Activated naive CD8-positive, alpha-beta T cell treated with anti-CD3 and anti-CD28 coated beads for 36 hours (primary cell): Measurements from ENCODE around the gene RPL32. TPM values are rescaled to one million over a fixed set of nuclear protein-coding genes. Genes with fewer than 3 reads are reported as not detected.
A peak's percentile ranks its signal among the peaks of the same experiment; 100 is the strongest.

Experiments
- DNase-seq: peaks from one replicate; pipeline ENCODE4 v3.0.0; 2021
- H3K27ac Mint-ChIP-seq: one replicate; pipeline ENCODE4 v1.8.0; 2022; ENCODE audit warnings: mild to moderate bottlenecking, moderate library complexity, mixed read lengths
- H3K27me3 Mint-ChIP-seq: one replicate; pipeline ENCODE4 v1.8.0; 2022; ENCODE audit warnings: mild to moderate bottlenecking, mixed read lengths
- H3K36me3 Mint-ChIP-seq: one replicate; pipeline ENCODE4 v1.8.0; 2021; ENCODE audit warnings: mild to moderate bottlenecking, mixed read lengths
- H3K4me1 Mint-ChIP-seq: one replicate; pipeline ENCODE4 v1.8.0; 2021; ENCODE audit warnings: mixed read lengths
- H3K4me3 Mint-ChIP-seq: one replicate; pipeline ENCODE4 v1.8.0; 2022; ENCODE audit warnings: mild to moderate bottlenecking, moderate library complexity, mixed read lengths
- H3K9me3 Mint-ChIP-seq: one replicate; pipeline ENCODE4 v1.8.0; 2022; ENCODE audit warnings: mixed read lengths
- total RNA-seq, 2 experiments: library from RNA; stranded (reverse); gene quantifications; one replicate each; pipeline ENCODE4 v1.2.3, GENCODE V29; 2021

The RPL32 gene
- total RNA-seq, 2 experiments from 2014 or later, result 2,700 to 2,702 TPM

DNA sequence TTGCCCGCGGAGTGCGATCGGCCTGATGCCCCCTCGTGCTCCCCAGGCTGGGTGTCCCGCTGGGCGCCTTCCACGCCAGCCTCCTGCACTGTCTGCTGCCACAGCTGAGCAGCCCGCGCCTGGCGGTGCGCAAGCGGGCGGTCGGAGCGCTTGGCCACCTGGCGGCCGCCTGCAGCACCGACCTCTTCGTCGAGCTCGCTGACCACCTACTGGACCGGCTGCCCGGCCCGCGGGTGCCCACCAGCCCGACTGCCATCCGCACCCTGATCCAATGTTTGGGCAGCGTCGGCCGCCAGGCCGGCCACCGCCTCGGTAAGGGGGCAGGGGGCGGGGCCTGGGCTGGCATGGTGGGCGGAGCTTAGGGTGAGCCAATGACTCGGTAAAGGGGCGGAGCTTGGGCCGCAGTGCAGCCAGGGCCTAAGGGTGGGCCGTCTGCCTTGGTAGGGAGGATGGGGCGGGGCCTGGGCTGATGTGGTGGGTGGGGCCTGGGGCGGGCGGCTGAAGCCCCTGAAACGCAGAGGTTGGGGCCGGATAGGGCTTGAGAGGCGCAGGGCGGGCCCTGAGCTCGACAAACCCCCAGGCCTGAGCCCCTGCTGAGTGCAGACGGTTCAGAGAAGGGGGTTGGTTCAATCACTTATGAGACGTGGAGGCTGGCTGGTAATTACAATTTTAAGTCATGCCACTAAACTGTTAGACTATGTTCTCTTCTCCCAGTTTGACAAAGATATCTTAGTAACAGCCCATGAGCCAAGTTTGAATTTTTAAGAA lies 31.2 kb downstream of the RPL32 start:
- Mint-ChIP-seq H3K36me3 (no peaks in the 10 kb centered on the region), H3K27me3 (no peaks in the 10 kb centered on the region), H3K4me1 (peaks cover 5% of the 10 kb centered on the region), H3K27ac (peak overlapping the region; percentile 58), H3K4me3 (peak overlapping the region; percentile 58), H3K9me3 (no peaks in the 10 kb centered on the region)
- peak; percentile 95 for DNase-seq

DNA sequence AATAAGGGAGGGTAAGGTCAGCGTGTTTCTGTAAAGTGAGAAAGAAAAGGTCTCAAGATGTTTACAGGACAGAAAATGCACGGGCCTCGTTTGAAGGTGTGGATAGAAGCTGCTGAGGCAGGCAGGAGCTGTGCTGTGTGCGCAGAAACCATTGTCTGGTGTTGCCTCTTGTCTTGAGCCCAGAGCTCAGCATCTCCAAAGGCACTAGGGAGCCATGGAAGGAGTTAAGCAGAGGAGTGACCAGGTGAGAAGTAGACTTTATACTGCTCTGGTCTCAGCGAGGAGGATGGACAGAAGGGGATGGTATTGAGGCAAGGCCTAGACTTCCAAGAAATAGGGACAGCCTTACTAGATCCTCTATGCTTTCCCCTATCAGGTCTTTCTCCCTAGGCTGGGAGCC lies 31.9 kb downstream of the RPL32 start:
- H3K4me1 Mint-ChIP-seq, result peaks cover 5% of the 10 kb centered on the region
- no peaks in the 10 kb centered on the region for H3K27me3 Mint-ChIP-seq
- no peaks in the 10 kb centered on the region for H3K9me3 Mint-ChIP-seq
- no peaks in the 10 kb centered on the region for H3K36me3 Mint-ChIP-seq
- no peak for DNase-seq
- peak overlapping the region; percentile 22 for H3K4me3 Mint-ChIP-seq
- H3K27ac Mint-ChIP-seq, result no peak overlapping the region

DNA sequence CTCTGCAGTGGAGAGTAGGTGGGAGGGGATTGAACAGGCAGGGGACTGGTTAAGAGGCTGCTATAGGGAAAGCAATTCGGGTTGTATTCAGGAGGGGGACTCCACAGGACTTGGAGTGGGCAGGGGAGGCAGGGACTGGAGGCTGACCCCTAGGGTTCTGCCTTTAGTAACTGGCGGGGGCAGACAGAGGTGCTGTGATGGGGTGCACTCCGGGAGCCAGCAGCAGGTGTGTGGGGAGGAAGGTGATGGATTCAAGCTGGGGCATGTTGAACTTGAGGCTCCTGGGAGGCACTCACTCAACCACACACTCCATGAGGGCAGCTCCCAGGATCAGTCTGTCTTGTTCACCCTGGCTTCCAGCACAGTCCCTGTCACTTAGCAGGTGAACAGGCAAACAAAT lies 32.4 kb downstream of the RPL32 start:
- H3K27ac Mint-ChIP-seq, result no peak overlapping the region
- peaks cover 5% of the 10 kb centered on the region for H3K4me1 Mint-ChIP-seq
- peak overlapping the region; percentile 22 for H3K4me3 Mint-ChIP-seq
- H3K9me3 Mint-ChIP-seq, result no peaks in the 10 kb centered on the region
- H3K36me3 Mint-ChIP-seq, result no peaks in the 10 kb centered on the region
- no peaks in the 10 kb centered on the region for H3K27me3 Mint-ChIP-seq
- DNase-seq, result no peak

- Mint-ChIP-seq H3K4me1 (peaks cover 5% of the 10 kb centered on the region), H3K9me3 (no peaks in the 10 kb centered on the region), H3K27ac (no peak overlapping the region), H3K27me3 (no peaks in the 10 kb centered on the region), H3K36me3 (no peaks in the 10 kb centered on the region), H3K4me3 (no peak overlapping the region)
- DNase-seq, result no peak
Observed at GRCh38 chr3:12808587-12808986, 32.8 kb downstream of the RPL32 start.

DNA sequence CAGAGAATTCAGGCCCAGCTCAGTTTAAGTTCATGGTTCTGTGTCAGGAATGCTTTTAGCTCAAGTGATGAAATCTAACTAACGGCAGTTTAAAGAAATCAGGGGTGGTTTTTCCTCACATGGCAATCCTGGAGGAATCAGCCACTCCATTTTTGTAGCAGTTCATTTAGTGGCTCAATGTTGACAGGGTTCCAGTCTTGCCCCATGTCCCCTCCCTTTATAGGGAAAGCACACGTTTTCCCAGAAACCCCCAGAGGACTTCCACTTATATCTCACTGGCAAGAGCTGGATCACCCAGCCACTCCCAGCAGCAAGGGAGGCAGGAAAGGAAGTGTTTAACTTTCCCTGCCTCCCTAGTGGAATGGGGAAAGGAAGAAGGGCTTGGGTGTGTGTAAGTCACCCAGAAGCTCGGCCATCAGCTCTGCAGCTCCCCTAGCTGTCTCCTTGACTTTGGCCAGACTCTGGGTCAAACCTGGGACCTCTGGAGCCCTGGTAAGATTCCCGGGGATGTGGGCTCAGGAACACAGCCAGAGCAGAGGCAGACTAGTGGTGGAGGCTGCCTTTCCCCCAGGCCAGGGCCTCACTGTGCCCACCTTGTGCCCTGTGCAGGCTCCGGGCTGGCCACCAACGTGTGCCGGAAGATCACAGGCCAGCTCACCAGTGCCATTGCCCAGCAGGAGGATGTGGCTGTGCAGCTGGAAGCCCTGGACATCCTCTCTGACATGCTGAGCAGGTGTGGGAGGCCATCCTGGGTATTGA lies 33.6 kb downstream of the RPL32 start:
- DNase-seq, result no peak
- H3K27ac Mint-ChIP-seq, result no peak overlapping the region

DNA sequence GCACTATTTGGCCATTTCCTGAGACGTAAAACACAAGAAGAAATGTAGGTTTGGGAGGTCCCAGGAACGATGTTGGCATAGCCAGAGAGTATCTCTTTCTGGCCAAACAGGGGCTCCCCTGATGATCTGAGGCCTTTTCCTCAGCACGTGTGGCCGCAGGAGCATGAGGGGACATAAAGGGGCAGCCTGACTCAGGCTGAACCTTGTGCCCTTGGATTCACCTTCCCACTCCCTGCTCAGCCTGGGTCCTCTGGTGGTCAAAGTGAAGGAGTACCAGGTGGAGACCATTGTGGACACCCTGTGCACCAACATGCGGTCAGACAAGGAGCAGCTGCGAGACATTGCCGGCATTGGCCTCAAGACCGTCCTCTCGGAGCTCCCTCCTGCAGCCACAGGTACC lies 34.3 kb downstream of the RPL32 start:
- Mint-ChIP-seq H3K4me1 (peaks cover 5% of the 10 kb centered on the region), H3K4me3 (no peak overlapping the region), H3K36me3 (peaks cover 2% of the 10 kb centered on the region), H3K27me3 (no peaks in the 10 kb centered on the region), H3K9me3 (no peaks in the 10 kb centered on the region), H3K27ac (no peak overlapping the region)
- no peak for DNase-seq

More for the DNA sequence above, 33.6 kb downstream of the RPL32 start:
- Mint-ChIP-seq H3K36me3 (peaks cover 2% of the 10 kb centered on the region), H3K4me1 (peaks cover 5% of the 10 kb centered on the region), H3K27me3 (no peaks in the 10 kb centered on the region), H3K4me3 (no peak overlapping the region), H3K9me3 (no peaks in the 10 kb centered on the region)

DNA sequence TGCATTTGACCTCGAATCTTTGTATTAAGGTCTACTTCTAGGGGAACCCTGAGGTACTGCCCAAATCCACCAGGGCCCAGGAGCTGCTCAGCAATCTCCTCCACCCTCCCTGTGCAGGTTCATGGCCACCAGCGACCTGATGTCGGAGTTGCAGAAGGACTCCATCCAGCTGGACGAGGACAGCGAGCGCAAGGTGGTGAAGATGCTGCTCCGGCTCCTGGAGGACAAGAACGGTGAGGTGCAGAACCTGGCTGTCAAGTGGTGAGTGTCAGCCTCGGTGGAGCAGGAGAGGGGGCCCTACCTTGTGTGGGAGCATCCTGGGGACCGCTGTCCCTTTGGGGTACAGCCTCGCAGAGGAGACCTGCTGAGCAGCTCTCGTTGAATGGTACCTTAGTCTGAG lies 38.0 kb downstream of the RPL32 start:
- H3K36me3 Mint-ChIP-seq, result peaks cover 2% of the 10 kb centered on the region
- no peak for DNase-seq
- H3K9me3 Mint-ChIP-seq, result no peaks in the 10 kb centered on the region
- H3K4me1 Mint-ChIP-seq, result no peaks in the 10 kb centered on the region
- H3K27me3 Mint-ChIP-seq, result no peaks in the 10 kb centered on the region
- no peak overlapping the region for H3K27ac Mint-ChIP-seq
- H3K4me3 Mint-ChIP-seq, result no peak overlapping the region

GRCh38 chr3:12799525-12800440 lies 41.6 kb downstream of the RPL32 start:
- peaks cover 3% of the 10 kb centered on the region for H3K4me1 Mint-ChIP-seq
- H3K36me3 Mint-ChIP-seq, result peaks cover 2% of the 10 kb centered on the region
- no peak overlapping the region for H3K27ac Mint-ChIP-seq
- peaks cover 5% of the 10 kb centered on the region for H3K27me3 Mint-ChIP-seq
- no peak for DNase-seq
- H3K9me3 Mint-ChIP-seq, result no peaks in the 10 kb centered on the region
- H3K4me3 Mint-ChIP-seq, result no peak overlapping the region

DNA sequence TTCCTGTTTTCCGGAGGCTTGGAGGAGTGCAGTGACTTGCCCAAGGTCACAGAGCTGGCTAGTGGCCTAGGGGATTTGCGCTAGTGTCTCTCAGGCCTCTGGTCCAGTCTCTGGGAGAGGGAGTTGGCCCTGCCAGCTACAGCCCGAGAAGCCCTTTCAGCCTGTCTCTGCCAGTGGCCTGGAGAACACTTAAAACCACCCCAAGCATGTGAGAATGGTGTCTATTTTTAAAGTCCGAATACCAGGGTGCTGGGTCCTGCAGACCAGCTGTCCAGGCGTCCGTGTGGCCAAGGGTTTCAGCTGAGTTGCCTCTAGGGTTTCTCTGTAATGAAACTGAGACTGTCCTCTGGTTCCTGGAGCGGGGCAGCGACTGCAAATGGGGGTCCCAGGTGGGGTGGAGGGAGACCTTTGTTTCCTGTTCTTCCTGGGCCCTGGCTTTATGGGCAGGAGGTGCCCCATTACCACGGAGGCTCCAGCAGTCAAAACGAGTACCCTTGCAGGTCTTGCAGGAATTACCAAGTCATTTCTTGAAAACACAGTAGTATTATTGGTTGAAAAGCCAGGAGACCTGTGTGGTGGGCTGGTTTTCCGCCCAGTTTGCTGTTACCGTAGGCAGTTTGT lies 42.7 kb downstream of the RPL32 start:
- DNase-seq, result no peak
- H3K27me3 Mint-ChIP-seq, result peaks cover 5% of the 10 kb centered on the region
- H3K4me3 Mint-ChIP-seq, result no peak overlapping the region
- peaks cover 2% of the 10 kb centered on the region for H3K36me3 Mint-ChIP-seq
- no peak overlapping the region for H3K27ac Mint-ChIP-seq
- no peaks in the 10 kb centered on the region for H3K9me3 Mint-ChIP-seq
- peaks cover 3% of the 10 kb centered on the region for H3K4me1 Mint-ChIP-seq

DNA sequence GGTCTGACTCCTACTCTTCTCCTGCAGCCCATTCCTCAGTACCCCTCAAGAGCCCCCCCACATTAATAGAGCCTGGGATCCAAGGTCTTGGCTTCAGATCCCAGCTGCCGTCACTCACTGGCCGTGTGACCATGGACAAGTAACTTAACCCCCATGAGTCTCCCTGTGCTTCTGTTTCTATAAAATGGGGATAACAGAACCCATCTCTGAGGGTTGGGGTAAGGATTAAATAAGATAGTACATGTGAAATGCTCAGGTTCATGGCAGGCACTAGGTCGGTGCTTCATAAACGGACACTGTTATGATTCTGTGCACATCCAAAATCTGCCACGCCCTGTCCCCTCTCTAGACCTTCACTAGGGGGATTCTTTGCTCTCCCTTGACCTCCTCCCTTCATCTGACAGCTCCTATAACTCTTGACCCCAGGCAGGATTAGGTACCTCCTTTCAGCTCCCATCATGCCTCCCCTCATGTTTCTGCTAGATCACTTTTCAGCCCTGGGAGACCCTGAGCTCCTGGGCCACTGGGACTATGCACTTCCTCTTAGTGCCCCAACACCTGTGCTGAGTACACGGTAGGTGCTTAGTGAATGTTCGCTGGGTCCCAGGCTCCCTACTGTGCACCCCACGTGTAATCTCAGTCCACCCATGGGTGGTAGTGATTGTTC lies 43.3 kb downstream of the RPL32 start:
- Mint-ChIP-seq H3K4me1 (peaks cover 3% of the 10 kb centered on the region), H3K4me3 (no peak overlapping the region), H3K27me3 (peaks cover 5% of the 10 kb centered on the region), H3K36me3 (no peaks in the 10 kb centered on the region), H3K27ac (no peak overlapping the region), H3K9me3 (no peaks in the 10 kb centered on the region)
- no peak for DNase-seq

- no peak for DNase-seq
- H3K4me1 Mint-ChIP-seq, result peaks cover 3% of the 10 kb centered on the region
- peaks cover 5% of the 10 kb centered on the region for H3K27me3 Mint-ChIP-seq
- H3K9me3 Mint-ChIP-seq, result no peaks in the 10 kb centered on the region
- no peaks in the 10 kb centered on the region for H3K36me3 Mint-ChIP-seq
- H3K4me3 Mint-ChIP-seq, result peak overlapping the region; percentile 77
- no peak overlapping the region for H3K27ac Mint-ChIP-seq
Observed at GRCh38 chr3:12797124-12797891, 44.1 kb downstream of the RPL32 start.

DNA sequence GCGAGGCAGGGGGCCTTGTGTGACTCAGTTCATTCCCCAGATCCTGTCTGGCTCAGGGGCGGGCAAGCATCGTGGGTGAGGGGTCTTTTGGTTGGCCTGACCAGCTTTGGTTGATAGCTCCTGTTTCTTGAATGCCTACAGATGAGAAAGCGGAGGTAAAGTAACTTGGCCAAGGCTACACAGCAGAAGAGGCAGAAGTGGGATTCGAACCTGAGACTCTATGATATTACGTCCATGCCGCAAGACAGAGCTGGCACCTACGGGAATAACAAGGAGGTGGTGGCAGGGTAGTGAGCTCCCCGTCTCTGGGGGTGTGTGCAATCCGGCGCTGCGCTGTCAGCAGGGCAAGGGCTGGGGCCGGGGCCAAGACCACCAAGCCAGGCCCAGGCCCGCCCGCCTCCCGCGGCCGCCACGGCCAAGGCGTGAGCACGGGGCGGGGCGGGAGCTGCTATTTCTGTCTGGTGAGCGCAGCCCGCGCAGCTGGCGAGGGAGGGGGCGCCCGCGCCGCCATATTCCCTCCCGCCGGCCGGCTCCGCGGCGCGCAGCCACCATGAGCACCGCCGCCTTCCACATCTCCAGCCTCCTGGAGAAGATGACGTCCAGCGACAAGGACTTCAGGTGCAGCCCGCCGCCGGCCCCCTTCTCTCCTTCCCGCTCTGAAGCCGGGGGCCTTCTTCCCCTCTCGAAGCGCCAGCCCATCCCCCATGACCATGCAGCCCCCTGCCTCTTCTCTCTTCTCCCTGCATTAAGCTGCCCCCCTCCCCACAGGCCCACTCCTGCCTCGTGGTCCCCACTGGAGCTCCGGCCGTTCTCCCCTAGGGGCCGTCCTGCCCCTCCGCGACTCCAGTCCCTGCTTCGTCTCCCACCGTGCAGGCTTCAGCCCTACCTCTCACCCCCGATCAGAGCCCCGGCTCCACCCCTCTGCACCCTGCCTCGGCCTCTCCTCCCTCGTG lies 44.9 kb downstream of the RPL32 start, which contains the start of gene CAND2:
Gene CAND2, plus strand, starts transcription at position 510 of the 953 bp plus-strand sequence. Its CDS starts 41 bp downstream, at position 551.
- DNase-seq, result peak; percentile 56
- H3K36me3 Mint-ChIP-seq, result no peaks in the 10 kb centered on the region
- peaks cover 3% of the 10 kb centered on the region for H3K4me1 Mint-ChIP-seq
- H3K9me3 Mint-ChIP-seq, result no peaks in the 10 kb centered on the region
- peak within 1 kb of the TSS; percentile 45 for H3K27ac Mint-ChIP-seq
- peak within 1 kb of the TSS; percentile 77 for H3K4me3 Mint-ChIP-seq
- peaks cover 5% of the 10 kb centered on the region for H3K27me3 Mint-ChIP-seq

GRCh38 chr3:12793701-12794100 lies 47.7 kb downstream of the RPL32 start:
- no peak for DNase-seq
- no peak overlapping the region for H3K4me3 Mint-ChIP-seq
- no peaks in the 10 kb centered on the region for H3K9me3 Mint-ChIP-seq
- H3K27ac Mint-ChIP-seq, result no peak overlapping the region
- H3K27me3 Mint-ChIP-seq, result peaks cover 5% of the 10 kb centered on the region
- peaks cover 3% of the 10 kb centered on the region for H3K4me1 Mint-ChIP-seq
- no peaks in the 10 kb centered on the region for H3K36me3 Mint-ChIP-seq
